Muscle of arm (tissue), 12 donors: ENCODE measurements around the gene HPS1. TPM values are rescaled to one million over a fixed set of nuclear protein-coding genes. Genes with fewer than 3 reads are reported as not detected.
"Not testable (repeated sequence)": the region's sequence is repeated elsewhere in the genome, so short reads cannot be mapped to it uniquely, and the experiment has no call there.

ENCODE experiments used
- DNase-seq: peaks from one replicate; pipeline ENCODE4 v3.0.0-alpha.2; 2013
- polyA plus RNA-seq, 12 donors: library from polyadenylated mRNA; unstranded; fragments of 120-200 nt; gene quantifications; one replicate each; pipeline ENCODE4 v1.2.1, GENCODE V29; 2013; ENCODE audit not compliant: insufficient read length in 12 of 12

The HPS1 gene
- polyA plus RNA-seq, 12 donors, result 12.3 to 45.7 (median 16.0) TPM; not detected in 1

DNA sequence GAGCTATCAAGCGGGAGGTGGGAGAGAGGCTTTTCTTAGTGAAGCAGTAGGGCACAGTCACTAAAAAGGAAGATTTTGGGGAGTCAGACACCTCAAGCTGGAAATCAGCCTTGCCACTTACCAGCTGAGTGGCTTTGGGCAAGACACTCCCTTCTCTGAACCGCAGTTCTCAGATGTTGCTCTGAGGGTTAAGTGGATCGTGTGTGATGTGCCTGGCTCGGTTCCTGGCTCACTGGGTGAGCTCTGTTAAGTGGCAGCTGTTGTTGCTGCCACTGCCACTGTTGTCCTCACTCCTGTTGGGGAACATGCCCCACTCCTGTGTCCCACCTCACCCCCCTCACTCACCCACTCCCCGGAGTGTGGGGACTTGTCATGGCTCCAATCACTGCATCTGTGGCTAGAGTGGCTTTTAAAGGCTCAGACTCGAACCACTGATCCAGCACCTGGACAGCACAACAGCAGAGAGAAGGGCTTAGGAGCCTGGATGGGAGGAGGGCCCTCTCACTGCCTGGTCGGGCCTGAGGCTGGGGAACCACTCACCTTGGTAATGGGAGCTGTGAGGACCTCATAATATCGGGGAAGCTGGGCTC is 51.8 kb downstream of the HPS1 start:
- no peak for DNase-seq

DNA sequence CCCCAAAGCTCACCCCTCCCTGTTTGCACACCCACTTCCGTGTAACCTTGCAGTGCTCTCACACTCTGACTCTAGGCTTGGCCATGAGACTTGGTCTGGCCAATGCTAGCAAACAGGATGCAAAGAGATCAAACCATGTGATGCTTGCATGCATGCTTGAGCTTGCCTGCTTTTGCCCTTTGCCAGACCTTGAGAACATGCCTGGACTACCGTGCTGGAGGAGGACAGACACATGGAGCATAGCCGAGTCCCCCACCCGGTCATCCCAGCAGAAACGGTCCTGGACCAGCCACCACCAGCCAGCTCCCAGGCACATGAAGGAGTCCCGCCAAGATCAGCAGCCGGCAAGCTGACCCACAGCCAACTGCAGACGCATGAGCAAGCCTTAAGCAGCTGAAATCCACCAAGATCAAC is 55.1 kb downstream of the HPS1 start:
- no peak for DNase-seq

DNA sequence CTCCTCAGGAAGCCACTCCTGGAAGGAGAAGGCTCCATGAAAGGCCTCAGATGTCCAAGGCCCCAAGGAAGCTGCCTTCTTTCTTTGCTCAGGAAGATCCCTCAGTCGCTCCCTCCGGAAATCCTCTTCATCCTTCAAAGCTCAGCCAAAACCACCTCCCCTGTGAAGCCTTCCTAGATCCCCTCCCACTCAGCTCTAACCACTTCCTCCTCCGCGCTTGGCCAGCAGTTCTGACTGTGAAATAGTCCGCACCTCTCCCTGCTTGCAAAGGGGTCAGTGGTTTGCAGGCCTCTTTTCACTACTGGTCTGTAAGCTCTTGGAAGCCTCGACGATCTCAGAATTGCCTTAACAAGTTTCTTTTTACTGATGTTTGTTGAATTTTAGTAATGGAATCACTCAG is 55.7 kb downstream of the HPS1 start:
- DNase-seq, result no peak

DNA sequence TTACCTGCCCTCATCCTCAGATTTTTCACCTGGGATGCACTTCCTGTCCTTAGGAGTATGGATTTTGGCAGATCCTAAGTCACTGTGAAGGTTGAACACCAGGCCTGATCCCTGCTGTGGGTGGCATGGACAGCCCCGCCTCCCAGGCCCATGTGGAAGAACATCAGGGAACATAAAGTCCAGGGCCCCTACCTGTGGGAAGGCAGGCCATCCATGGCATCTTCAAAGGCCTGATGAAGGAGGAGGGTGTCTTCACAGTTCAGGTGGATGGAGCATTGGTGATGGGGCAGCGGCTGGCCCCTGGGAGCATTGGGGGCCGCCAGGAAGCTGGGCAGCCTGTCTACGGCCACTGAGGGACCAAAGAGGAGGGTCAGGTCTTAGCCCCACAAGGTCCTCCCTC is 56.3 kb downstream of the HPS1 start:
- no peak for DNase-seq

DNA sequence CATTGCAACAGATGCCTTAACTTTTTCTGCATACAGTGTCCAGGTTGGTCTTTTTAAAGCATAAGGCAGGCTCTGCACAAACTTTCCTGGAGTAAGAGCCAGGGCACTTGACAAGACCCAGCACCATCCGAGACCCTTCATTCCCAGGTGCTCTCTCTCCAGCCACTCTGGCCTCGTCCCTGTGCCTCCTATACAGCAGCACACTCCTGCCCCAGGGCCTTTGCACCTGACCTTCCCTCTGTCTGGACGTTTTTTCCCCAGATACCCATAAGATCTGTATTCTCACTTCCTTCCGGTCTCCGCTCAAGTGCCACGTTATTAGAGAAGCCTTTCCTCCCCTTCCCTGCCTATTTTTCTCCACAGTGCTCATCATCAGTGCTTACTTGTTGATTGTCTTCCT is 57.3 kb downstream of the HPS1 start:
- DNase-seq, result no peak

DNA sequence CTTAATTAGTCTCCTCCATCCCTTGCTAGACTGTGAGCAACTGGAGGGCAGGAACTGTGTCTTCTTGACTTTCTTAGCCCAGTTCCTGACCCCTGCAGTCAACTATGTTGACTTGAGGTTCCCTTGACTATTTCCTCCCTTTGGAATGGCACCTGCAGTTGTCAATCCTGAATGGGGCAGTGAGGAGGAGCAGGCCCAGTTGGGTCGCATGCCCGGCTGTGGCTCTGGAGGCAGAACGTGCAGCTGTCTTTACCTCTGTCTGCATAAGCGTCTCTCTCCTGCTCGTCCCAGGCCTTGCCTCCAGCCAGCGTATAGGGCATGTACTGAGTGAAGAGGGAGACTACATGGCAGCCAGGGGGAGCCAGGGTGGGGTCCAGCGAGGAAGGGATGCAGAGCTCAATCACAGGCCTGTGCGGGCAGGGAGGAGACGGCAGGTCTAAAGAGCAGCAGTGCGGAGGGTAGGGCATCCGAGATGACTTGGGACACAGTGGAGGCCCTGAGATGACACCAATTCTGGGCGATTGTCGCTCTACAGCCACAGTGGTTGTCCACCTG is 58.6 kb downstream of the HPS1 start:
- no peak for DNase-seq

DNA sequence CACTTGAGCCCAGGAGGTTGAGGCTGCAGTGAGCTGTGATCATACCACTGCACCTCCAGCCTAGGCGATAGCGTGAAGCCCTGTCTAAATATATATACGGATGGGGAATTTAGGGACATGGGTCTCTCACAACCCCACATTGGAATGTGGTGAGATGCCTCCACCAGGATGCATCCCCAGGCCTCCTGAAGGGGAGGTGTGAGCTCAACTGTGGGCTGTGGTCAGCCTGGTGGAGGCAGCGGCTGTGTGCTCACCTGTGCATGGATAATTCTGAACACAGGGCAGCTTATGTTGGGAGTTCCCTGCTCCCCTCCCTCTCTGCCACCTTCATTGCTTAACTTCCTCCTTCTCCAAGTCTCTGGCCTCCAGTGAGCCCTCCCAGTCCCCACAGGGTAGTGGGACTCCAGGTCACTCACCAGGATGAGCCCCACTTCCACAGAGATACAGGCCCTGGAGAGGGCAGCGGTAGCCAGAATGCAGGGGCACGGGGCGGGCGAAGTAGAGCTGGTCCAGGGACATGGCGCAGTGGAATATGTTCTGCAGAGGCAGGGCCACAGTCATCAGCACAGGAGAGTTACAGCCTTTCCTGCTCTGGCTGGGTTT is 62.1 kb downstream of the HPS1 start:
- DNase-seq, result no peak

DNA sequence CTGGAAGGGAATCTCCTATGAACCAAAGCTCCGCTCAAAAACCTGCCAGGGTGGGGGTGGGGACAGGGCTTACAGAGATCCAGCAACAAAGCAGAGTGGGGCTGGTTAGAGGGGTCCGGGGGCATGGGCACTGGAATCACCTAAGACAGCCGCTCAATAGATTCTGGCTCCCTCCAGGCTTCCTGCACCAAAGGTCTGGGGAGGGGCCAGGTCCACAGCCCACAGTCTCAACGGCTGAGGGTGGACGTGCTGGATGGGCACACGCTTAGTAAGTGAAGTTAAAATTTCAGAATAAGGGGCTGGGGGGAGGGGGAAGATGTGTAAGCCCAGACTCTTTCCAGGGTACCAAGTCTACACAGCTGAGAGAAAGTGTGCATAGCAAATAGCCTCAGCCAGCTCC is 62.9 kb downstream of the HPS1 start:
- DNase-seq, result no peak

DNA sequence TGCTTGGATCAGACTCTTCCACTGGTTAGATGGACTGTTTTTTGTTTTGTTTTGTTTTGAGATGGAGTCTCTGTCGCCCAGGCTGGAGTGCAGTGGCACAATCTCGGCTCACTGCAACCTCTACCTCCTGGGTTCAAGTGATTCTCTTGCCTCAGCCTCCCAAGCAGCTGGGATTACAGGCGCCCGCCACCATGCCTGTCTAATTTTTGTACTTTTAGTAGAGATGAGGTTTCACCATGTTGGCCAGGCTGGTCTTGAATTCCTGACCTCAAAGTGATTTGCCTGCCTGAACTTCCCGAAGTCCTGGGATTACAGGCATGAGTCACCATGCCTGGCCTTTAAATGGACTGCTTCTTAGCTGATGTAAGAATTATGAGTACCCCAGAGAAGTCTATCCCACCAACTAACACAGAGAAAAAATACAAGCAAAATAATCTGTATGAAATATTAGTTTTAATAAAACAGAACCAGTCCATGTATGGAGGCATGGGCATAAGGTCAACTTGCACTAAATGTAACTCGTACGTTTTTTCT is 63.5 kb downstream of the HPS1 start:
- not testable (repeated sequence) for DNase-seq

DNA sequence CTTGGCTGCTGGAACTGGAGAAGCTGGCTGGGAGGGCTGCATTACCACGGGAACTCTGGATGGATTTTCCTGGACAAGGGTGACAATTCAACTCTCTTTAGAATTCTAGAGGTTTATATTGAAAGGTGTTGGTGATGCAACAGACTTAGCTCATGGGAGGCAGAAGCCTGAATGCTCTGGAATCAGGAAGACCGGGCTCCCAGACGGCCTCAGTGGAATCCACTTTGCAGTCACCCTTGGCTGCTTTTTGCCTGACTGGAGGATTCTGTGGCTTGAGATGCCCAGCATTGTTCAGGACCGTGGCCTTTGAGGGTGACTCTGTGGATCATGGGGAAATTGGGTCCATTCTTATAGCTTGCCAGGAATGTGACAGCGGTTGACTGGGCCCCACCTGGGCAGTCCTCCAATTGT is 64.0 kb downstream of the HPS1 start:
- no peak for DNase-seq

DNA sequence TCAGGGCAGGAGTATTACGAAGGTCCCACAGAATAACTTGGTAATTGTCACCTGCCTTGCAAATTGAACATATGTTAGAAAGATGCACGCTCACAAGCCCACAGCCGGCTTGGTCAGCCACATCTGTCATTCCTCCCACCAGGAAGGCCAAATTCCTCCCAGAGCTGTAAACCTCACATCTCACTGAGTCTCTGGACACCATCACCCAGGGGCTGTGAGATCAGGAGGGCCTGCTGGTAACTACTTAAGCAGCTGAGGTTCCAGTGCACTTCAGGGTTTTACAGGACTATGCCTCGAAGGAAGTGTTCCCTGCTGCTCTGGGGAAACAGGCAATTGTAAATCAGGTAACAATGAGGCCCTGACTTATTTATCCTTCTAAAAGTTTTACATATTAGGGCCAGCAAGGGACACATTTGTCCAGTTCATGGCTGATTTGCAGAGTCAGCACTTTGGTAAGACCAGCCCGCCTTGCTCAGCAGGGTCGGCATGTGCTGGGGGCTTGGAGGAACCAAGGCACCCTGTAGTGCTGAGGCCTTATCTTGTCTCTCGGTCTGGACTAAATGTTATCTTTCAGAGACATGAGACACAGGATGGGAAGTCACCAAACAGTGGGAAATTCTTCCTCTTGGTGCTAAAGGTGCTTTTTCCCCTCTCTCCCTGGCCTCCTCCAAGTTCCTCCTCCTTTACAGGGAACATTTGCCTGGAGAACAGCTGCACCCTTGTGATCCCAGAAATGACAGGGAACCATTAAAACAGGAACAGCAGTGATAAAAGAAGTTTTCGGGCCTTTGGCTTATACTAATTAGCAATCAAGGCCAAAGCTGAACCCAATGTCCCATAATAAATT is 66.0 kb downstream of the HPS1 start:
- no peak for DNase-seq

DNA sequence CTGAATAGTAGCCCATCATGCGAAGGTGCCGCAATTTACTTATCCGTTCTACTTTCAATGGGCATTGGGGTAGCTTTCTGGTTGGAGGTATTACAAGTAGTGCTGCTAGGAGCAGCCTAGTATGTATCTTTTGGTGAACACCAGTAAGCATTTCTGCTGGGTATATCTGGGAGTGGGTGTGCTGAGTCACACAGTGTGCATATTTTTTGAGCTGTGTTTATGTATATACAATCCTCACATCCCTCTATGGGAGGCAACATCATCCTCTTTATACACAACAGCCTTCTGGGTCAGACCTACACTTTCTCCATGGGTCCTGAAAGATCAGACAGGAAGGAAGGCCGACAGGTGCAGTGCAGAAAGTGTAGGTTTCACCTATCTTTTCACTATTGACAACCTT is 68.0 kb downstream of the HPS1 start:
- no peak for DNase-seq

DNA sequence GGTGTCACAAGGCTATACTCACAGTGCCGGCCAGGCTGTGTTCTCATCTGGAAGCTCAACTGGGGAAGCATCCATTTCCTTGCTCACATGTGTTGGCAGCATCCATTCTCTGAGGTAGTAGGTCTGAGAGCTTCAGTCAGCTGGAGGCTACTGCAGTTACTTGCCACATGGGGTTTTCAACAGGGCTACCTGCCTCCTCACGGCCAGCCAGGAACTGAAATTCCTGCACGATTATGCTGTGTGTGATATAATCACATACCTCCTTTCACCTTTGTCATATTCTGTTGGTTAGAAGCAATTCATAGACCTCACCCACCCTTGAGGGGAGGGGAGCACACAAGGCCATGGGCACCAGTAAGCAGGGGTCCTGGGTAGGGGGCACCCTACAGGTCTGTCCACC is 69.2 kb downstream of the HPS1 start:
- no peak for DNase-seq

DNA sequence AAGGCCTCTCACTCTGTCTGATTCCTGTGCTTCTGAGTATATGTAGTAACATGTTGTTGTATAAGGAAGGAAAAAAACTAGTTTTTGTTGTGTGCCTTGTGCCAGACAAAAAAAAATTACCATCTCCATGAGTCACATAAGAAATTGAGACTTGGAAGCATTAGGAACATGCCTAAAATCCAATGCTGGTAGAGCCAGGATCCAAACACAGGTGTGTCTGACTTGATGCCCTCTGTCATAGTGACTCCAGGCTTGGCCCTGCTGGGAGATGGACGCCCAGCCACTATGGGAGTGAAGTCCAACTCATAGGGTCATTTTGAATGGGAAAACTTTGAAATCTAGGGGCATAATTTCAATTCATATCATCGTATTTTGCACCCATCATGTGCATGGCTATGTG is 69.7 kb downstream of the HPS1 start:
- no peak for DNase-seq

DNA sequence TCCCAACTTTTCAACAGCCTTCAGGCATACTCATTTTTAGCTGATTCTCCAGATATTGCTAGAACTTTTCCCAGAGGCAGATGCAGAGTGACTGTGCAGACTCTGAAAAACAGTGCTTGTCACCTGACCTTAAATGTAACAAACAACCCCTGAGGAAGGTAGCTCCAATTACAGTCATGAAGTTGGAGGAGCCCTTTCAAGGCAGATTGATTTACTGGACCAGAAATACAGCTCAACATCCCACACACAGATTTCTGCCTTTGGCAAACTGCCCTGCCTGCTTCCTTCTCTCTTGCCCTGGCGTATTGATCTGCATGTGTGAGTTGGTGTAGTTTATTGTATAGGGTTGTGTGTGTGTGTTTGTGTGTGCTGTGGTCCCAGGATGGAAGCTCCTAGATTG is 70.2 kb downstream of the HPS1 start:
- no peak for DNase-seq

DNA sequence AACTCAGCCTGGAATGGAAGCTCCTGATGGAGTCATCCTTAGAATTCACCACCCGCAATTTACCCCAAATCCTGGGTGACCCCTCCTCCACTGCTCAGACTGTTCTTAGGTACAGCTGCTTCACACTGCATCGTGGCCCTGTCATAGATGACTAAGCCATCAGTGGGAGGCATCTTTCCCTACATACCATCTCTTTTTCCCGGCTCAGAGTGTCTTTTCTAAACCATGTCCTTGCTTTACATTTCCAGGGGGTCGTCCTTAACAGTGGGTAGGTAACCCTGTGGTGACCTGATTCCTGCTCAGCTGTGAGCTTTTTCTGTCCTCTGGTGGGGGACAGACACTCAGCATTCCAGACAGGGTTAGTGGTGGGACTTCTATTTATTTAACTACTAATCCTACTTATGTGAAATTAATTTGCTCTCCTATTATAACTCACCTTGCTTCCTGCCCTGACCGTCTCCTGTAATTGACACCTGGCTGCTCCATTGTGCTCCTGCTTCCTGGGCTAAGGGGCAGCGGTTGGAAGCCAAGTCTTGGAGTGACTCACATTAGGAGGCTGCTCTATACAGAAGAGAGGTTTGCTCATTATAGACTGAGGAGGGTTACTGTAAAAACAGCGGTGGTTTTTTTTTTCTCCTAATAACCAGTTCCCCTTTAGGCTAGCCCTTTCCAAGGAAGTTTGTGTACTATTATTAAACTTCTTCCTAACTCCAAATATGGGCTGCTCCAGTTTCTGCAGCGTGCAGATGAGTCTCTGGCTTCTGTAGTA is 72.3 kb downstream of the HPS1 start:
- DNase-seq, result no peak

DNA sequence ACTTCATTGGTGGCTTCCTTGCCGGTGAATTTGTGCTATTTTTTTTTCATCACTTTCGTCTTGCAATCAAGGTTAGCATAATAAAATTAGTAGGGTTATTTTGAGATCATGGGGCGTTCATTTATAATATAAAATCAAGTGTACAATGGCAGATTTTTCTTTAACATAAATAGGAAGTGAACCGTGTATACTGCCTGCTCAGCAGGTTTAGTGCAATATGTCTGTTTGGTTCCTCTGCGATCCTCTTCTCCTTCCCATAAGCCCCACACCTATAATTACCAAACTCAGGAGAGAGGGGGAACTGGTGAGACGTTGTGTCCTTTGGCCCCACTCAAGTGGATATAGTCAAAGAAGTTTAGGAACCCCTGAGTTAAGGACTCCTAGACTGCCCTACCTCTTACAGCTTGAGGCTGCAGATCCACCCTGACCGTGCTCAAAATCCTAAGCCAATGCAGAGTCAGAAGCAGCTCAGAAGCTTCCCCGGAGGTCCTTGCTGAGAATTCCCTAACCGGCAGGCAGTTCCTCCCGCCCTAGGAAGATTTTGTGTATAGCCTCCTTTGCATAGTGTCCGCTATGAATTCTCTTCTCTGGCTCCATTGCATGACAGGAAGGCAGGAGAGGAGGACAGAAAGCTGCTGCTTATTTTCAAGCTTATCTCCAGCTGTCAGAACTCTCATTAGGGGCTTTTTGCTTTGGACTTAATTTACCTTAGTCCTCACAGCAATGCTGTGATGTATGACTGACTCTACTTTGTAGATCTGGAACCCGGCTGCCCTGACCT is 73.3 kb downstream of the HPS1 start:
- DNase-seq, result no peak

DNA sequence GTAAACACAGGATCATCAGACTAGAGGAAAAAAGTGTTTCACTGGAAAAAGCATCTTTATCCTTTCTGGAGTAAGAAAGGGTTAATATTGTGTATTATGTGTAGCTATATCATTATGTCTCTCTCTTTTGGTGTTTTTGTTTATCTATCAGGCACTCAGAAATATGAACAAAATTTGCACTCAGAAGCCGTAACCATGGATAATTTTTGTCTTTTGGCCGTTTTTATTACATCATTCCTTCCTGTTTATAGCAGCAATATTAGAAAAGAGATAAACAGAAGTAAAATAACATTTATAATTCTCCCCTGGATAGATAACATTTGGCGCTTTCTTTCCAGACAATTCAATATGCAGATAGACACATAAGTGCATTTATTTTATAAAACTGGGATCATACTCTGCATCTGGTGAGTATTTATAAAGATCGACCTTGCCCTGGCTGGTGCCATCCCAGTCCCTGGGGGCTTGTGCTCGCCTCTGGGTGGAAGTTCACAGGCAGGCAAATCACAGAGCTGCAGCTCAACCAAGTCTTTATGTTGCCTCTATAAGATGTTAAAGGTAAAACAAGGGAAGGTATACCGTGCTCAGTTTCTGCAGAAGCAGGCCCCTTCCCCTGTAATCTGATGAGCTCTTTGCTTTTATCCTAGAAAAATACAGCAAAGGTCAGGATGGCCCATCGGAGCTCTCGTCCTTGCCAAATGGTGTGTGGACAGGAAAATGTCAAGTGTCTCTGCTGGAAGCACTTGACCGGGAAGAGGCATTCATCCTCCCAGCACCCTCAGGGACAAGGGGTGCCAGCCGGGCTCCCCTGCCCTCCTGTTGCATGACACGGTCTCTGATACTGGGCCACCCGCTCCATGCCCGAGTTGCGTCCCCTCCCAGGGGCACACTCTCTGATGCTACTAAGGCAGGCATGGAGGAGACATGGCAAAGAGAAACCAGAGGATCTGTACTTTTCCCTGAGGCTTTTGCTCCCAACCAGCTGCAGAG is 75.6 kb downstream of the HPS1 start:
- DNase-seq, result no peak

DNA sequence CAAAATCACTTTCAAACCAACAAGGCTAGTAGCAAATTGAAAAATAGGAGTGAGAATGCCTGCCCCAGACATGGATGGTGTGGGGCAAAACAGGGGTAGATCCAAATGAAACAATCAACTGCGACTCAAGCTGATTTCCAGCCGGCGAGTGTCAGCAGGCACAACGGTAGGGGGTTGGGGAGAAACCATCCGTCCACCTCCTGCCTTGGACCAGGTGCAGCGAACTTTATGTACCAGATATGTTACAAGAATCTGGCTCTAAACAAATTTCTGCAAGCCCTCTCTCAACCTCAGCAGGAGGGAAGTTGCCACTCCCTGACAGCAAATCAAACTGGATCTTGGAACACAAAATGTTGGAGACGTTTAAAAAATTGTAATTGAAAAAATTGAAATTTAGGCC is 76.9 kb downstream of the HPS1 start:
- DNase-seq, result no peak

DNA sequence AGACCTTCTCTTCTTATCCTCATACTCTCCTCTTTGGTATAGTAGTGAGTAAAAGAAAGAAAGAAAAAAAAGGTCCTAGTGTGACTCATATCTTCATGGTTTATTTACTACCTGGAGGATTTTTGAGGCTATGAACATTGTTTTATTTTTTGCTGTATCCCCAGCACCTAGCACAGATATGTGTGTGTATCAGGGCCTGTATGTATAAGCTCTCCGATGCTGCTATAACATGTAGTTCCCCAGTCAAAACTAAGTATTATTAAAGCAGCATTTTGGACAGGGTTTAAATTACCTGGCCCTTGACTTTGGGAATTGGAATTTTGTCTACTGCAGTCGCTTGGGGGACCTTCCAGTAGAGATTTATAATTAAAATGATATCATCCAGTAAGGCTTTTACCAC is 78.1 kb downstream of the HPS1 start:
- no peak for DNase-seq
